GM18873 (cell line): Measurements from ENCODE around the gene CACNA1H.

Source experiments
- ATAC-seq: cut with Tn5 transposase; IDR thresholded peaks from one replicate; pipeline ENCODE4 v1.9.1; 2021; ENCODE audit warnings: mild to moderate bottlenecking, moderate library complexity, moderate number of reproducible peaks; ENCODE audit not compliant: unreplicated experiment, low FRiP score

CACNA1H gene

GRCh38 chr16:1206326-1206725 is 53.4 kb downstream of the CACNA1H start:
- ATAC-seq, result no peak

- ATAC-seq, result no peak
Measured at GRCh38 chr16:1206786-1207185, 53.9 kb downstream of the CACNA1H start.

GRCh38 chr16:1208239-1208830 is 55.4 kb downstream of the CACNA1H start:
- ATAC-seq, result no peak

- ATAC-seq, result no peak
Measured at GRCh38 chr16:1209081-1209480, 56.2 kb downstream of the CACNA1H start.

- ATAC-seq, result no peak
Measured at GRCh38 chr16:1210461-1210860, 57.6 kb downstream of the CACNA1H start.

- ATAC-seq, result no peak
Measured at GRCh38 chr16:1211451-1212268, 58.8 kb downstream of the CACNA1H start.

- ATAC-seq, result no peak
Measured at GRCh38 chr16:1212616-1213194, 59.8 kb downstream of the CACNA1H start.

GRCh38 chr16:1213231-1213630 is 60.3 kb downstream of the CACNA1H start:
- no peak for ATAC-seq

GRCh38 chr16:1213796-1214372 is 61.0 kb downstream of the CACNA1H start:
- ATAC-seq, result no peak

- no peak for ATAC-seq
Measured at GRCh38 chr16:1214719-1215118, 61.8 kb downstream of the CACNA1H start.

GRCh38 chr16:1215574-1216295 is 62.8 kb downstream of the CACNA1H start:
- ATAC-seq, result no peak

GRCh38 chr16:1216296-1216619 is 63.4 kb downstream of the CACNA1H start:
- no peak for ATAC-seq

- ATAC-seq, result no peak
Measured at GRCh38 chr16:1216681-1217400, 63.9 kb downstream of the CACNA1H start.

- ATAC-seq, result no peak
Measured at GRCh38 chr16:1217526-1217925, 64.6 kb downstream of the CACNA1H start.

- no peak for ATAC-seq
Measured at GRCh38 chr16:1218061-1218929, 65.4 kb downstream of the CACNA1H start.

- no peak for ATAC-seq
Measured at GRCh38 chr16:1218930-1219611, 66.2 kb downstream of the CACNA1H start.

- no peak for ATAC-seq
Measured at GRCh38 chr16:1220098-1220728, 67.3 kb downstream of the CACNA1H start.
